Midbrain (tissue), 1 donor: ENCODE measurements around the gene DNAAF5.
"Not testable (repeated sequence)": the region's sequence is repeated elsewhere in the genome, so short reads cannot be mapped to it uniquely, and the experiment has no call there.

Experiments used
- DNase-seq: peaks from one replicate; lab custom pipeline; 2025; lab: John Stamatoyannopoulos, UW

The DNAAF5 gene

DNA sequence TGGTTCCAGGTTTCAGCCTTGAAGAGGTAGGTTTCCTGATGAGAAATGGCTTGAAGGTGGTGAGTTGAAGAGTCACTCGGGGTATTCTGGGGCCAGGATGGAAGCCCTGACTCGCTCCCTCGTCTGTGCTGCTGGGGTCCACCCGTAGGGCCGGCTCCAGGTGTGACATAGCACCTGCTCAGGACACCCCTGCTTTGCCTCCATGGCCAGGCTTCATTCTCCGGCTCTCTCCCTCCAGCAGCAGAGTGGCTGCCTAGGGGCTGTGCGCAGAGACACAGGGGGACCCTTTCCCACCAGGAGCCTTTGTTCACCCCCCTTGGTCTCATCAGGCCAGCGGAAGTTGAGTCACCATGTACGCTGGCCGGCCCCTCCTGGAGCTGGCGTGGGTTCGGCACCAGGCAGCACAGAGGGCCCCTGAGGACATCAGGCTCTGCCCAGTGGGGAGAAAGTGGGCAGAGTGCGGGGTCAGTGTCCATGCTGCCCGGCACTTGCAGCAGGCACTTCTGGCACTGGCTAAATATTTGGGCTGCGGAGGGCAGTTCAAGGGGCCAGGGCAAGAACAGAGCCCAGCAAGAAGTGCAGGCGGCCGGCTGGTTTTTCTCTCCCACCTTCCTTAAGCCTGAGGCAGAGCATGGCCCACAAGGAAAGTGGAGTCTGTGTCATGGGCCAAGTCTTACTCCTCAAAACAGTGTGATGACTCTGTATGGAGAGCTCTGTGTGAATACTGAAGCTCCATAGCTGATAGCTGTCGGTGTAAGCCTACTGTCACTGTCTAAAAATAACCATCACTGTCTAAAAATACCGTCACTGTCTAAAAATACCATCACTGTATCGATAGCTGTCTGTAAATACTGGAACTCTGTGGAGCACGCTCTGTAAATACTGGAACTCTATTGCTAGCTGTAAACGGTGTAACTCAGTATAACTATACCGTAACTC, 4.3 kb downstream of the DNAAF5 start:
- no peak for DNase-seq

DNA sequence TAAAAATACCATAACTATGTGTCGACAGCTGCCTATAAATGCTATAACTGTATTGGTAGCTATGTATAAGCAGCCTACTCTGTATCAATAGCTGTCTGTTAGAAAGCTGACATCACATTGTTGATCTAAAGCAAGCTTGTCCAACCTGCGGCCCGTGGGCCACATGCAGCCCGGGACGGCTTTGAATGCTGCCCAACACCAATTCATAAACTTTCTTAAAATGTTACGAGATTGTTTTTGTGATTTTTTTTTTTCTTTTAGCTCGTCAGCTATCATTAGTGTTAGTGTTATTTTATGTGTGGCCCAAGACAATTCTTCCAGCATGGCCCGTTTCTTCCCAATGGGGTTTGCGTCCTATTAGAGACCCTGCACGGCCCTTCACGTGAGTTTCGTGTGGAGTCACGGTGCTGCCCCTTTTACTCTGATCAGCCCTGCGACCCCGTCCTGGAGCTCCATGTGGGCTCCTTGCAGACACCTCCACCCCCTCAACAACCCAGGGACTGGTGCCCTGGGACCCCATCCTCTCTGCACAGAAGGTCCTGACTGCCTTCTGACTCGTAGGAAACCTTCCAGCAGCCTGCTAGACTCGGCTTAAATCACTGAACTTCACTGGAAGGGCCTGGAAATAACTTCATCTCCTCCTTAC, 5.1 kb downstream of the DNAAF5 start:
- no peak for DNase-seq

GRCh38 chr7:732094-732541, 5.6 kb downstream of the DNAAF5 start:
- no peak for DNase-seq

DNA sequence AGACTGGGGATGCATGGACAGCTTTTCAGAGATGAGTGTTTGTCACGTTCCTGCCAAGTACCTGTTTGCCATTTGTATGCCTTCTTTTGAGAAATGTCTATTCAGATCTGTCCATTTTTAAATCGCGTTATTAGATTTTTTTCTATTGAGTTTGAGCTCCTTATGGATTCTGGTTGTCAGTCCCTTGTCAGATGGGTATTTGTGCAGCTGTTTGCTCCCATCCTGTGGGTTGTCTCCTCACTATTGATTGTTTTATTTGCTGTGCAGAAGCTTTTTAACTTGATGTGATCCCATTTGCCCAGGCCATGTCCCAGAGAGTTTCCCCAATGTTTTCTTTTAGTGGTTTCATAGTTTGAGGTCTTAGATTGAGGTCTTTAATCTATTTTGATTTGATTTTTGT, 6.1 kb downstream of the DNAAF5 start:
- no peak for DNase-seq

GRCh38 chr7:734214-734613, 7.7 kb downstream of the DNAAF5 start:
- no peak for DNase-seq

GRCh38 chr7:734808-735207, 8.3 kb downstream of the DNAAF5 start:
- no peak for DNase-seq

DNA sequence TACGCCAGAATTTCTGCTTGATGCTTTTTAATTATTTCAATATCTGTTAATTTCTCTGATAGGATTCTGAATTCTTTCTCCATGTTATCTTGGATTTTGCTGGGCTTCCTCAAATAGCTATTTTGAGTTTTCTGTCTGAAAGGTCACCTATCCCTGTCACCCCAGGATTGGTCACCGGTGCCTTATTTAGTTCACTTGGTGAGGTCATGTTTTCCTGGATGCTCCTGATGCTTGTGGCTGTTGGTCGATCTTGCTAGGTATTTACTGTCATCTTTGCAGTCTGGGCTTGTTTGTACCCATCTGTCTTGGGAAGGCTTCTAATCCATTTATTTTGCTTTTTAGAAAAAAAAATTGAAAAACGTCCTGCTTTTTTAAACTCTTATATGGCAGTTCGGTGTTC, 11.7 kb downstream of the DNAAF5 start:
- no peak for DNase-seq

GRCh38 chr7:738723-739454, 12.4 kb downstream of the DNAAF5 start:
- no peak for DNase-seq

- no peak for DNase-seq
Measured at GRCh38 chr7:739455-739982, 13.0 kb downstream of the DNAAF5 start.

DNA sequence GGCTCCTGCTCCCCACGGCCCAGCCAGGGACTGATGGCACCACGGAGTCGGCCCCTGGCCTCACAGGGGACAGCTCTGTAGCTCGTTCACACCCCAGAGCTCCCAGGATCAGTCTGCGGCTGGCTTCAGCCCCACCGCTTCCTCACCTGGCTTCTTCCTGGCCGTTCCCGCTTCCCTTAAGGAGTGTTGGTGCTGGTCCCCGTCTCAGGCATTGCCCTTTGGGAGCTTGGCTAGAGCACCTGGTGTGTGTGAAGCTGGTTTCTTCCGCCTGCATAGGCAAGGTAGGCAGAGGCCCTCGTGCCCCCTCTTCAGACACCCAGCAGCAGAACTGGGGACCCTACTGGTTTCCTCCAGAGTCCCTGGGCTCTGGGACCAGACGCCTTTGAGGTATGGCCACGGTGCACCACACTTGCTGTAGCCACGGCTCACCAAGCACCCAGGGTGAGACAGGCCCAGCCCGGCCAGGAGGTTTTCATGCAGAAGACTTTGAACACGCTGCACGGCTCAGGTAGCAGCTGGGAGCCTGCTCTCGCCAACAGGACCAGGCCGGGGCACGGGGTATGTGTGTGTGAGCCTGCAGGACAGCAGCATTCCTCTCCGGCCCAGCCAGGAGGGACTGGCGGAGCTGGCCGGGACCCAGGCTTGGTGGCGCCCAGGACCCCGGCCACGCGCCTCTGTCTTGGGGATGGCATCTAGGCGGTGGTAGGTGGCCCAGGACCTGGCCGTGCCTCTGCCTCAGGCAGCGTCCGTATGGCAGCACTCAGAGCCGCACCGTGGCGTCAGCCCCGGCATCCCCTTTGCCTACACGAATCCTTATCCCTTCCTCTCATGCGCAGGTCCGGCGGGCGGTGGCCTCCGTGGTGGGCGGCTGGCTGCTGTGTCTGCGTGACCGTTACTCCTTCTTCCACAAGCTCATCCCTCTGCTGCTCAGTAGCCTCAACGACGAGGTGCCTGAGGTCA, 13.8 kb downstream of the DNAAF5 start:
- no peak for DNase-seq

DNA sequence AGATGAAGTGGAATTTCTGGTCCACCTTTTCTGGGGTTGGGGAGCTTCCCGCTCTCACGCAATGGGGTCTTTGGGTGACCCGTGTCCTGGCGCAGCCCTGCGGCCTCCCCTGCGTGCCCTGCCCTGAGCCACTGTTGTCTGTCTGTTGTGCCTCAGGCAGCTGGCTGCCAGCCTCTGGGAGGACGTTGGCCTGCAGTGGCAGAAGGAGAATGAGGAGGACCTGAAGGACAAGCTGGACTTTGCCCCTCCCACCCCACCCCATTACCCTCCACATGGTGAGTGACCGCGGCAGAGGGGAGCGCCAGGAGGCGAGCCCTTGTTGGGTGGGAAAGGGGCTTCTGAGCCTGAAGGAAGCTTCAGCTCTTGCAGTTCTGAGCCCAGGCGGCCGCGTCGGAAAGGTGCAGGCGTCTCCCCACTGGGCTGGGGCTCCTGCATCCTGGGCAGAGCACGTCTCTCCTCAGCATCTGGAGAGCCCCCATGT, 14.7 kb downstream of the DNAAF5 start:
- no peak for DNase-seq

GRCh38 chr7:741850-742249, 15.4 kb downstream of the DNAAF5 start:
- no peak for DNase-seq

- no peak for DNase-seq
Measured at GRCh38 chr7:742791-743190, 16.3 kb downstream of the DNAAF5 start.

- DNase-seq: not testable (repeated sequence)
Measured at GRCh38 chr7:743341-744127, 17.0 kb downstream of the DNAAF5 start.

DNA sequence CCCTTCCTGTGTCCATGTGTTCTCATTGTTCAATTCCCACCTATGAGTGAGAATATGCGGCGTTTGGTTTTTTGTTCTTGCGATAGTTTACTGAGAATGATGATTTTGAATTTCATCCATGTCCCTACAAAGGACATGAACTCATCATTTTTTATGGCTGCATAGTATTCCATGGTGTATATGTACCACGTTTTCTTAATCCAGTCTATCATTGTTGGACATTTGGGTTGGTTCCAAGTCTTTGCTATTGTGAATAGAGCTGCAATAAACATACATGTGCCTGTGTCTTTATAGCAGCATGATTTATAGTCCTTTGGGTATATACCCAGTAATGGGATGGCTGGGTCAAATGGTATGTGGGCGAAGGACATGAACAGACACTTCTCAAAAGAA, 17.6 kb downstream of the DNAAF5 start:
- not testable (repeated sequence) for DNase-seq

DNA sequence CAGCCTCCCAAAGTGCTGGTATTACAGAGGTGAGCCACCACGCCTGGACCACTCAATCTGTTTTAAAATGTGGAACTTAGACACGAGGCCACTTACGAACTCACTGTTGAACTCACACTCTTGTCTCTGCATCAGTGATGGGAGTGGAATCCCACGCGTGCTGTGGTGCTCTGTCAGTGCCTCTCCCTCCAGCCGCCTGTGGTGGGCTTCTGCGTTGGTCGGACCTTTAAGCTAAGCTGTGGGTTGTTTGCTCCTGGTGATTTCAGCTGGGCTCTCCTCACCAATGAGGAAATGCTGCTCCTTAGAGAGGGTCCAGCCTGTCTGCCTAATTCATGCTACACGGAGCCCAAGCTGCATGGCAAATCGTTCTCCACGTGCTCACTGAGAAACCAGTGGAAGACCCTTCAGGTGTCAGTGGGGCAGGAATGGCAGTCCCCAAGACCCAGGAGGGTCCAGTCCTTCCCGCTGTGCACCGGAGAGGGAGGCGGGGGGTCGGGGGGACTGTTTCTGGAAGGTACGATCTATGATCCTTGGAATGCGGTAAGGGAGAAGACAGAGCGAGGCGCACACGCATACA, 18.4 kb downstream of the DNAAF5 start:
- no peak for DNase-seq

GRCh38 chr7:745431-746154, 19.1 kb downstream of the DNAAF5 start:
- DNase-seq: no peak

GRCh38 chr7:746155-747061, 19.9 kb downstream of the DNAAF5 start:
- DNase-seq: no peak
